HepG2 (cell line): ENCODE measurements around the gene BID. TPM values are rescaled to one million over a fixed set of nuclear protein-coding genes. Genes with fewer than 3 reads are reported as not detected.

Experiments
- ATAC-seq: fragments of 200-7000 bp; cut with Tn5 transposase; 3 replicates; pipeline ENCODE4 v1.9.1; 2020; ENCODE audit warnings: mild to moderate bottlenecking, moderate library complexity
- BruUV-seq: library from RNA; stranded (reverse); fragments of 400-500 nt; replicated peaks from 2 replicates; lab custom pipeline; 2021; lab: Mats Ljungman, UMichigan
- CTCF ChIA-PET: fragments of 300-600 bp; formaldehyde crosslinking; extraction: SDS; loops from one replicate; lab custom pipeline; 2021; ENCODE audit warnings: low total read pairs, inconsistent platforms, low intra/inter-chr PET ratio; lab: Yijun Ruan, JAX
- POLR2A ChIA-PET: fragments of 350-600 bp; sonication (Branson Sonifier 250); formaldehyde crosslinking; loops from one replicate; lab custom pipeline; 2020; ENCODE audit warnings: antibody characterized with exemption, inconsistent platforms; lab: Yijun Ruan, JAX
- DNase-seq: peaks from one replicate; pipeline ENCODE4 v3.0.0-alpha.2; 2015; ENCODE audit warnings: low spot score
- FAIRE-seq: peaks from 3 replicates; lab custom pipeline; 2011; peaks lifted over from hg19 to GRCh38; lab: Jason Lieb, UNC
- H2AFZ ChIP-seq: one replicate; pipeline ENCODE4 v1.6.1; 2011; ENCODE audit warnings: low read length, inconsistent platforms
- H3K27ac ChIP-seq: fragments of 300-600 bp; 3 replicates; pipeline ENCODE4 v1.8.0; 2011; ENCODE audit warnings: mixed run types, mild to moderate bottlenecking, mixed read lengths, low read length, inconsistent platforms; ENCODE audit not compliant: insufficient read depth; ENCODE audit errors: extremely low read length
- H3K27me3 ChIP-seq, 2 experiments: fragments of 200-600 bp in 1 of 2; 2 replicates in 1 of 2; 3 replicates in 1 of 2; pipeline versions ENCODE4 v1.6.0 to v1.8.0; 2011; ENCODE audit warnings: low read length in 2 of 2, mild to moderate bottlenecking in 2 of 2, moderate library complexity in 2 of 2, inconsistent platforms in 1 of 2; ENCODE audit not compliant: insufficient read depth in 2 of 2, control insufficient read depth in 1 of 2
- H3K36me3 ChIP-seq, 2 experiments: fragments of 200-600 bp in 1 of 2; replicated peaks in 1 of 2; 2 replicates in 1 of 2; 3 replicates in 1 of 2; pipeline versions ENCODE4 v1.5.1 to v1.8.0; 2011; ENCODE audit warnings: low read length in 2 of 2, inconsistent platforms in 1 of 2; ENCODE audit not compliant: insufficient read depth in 2 of 2, control insufficient read depth in 1 of 2
- H3K4me1 ChIP-seq: 2 replicates; pipeline ENCODE4 v1.5.1; 2012; ENCODE audit warnings: low read length, inconsistent platforms; ENCODE audit not compliant: insufficient read depth
- H3K4me2 ChIP-seq: 2 replicates; pipeline ENCODE4 v1.6.0; 2011; ENCODE audit warnings: low read depth, low read length, inconsistent platforms
- H3K4me3 ChIP-seq, 3 experiments: fragments of 200-600 bp in 1 of 3; sonication (generic), shearing (Covaris generic) in 1 of 3; replicated peaks in 1 of 3; 2 replicates each; pipeline ENCODE4 v1.5.1; 2011 to 2016; ENCODE audit warnings: low read length in 3 of 3, inconsistent platforms in 2 of 3, low read depth in 2 of 3, mild to moderate bottlenecking in 2 of 3, control low read depth in 1 of 3, mixed read lengths in 1 of 3; ENCODE audit not compliant: insufficient read depth in 1 of 3
- H3K79me2 ChIP-seq: one replicate; pipeline ENCODE4 v1.6.1; 2011; ENCODE audit warnings: low read length, inconsistent platforms; ENCODE audit not compliant: insufficient read depth
- H3K9ac ChIP-seq: 2 replicates; pipeline ENCODE4 v1.6.0; 2011; ENCODE audit warnings: mild to moderate bottlenecking, low read depth, low read length, inconsistent platforms; ENCODE audit not compliant: insufficient read depth
- H3K9me3 ChIP-seq: 2 replicates; pipeline ENCODE4 v1.5.1; 2012; ENCODE audit warnings: mild to moderate bottlenecking, low read length
- H4K20me1 ChIP-seq: 2 replicates; pipeline ENCODE4 v1.6.0; 2011; ENCODE audit warnings: inconsistent platforms, mild to moderate bottlenecking, low read length, moderate library complexity; ENCODE audit not compliant: insufficient read depth
- ATF7 ChIP-seq, 2 experiments: fragments of 450-650 bp in 1 of 2; sonication (generic) in 1 of 2; formaldehyde crosslinking in 1 of 2; IDR thresholded peaks; 2 replicates each; pipeline versions ENCODE4 v1.4.0 to v1.6.1; 2016 to 2020; ENCODE audit warnings: antibody characterized with exemption in 1 of 2, mild to moderate bottlenecking in 1 of 2, missing genetic modification reagents in 1 of 2
- CC2D1A ChIP-seq: sonication (generic); formaldehyde crosslinking; IDR thresholded peaks from 2 replicates; pipeline ENCODE4 v1.8.1; 2023; ENCODE audit warnings: mild to moderate bottlenecking, missing genetic modification reagents
- FOSL1 ChIP-seq: sonication (generic); formaldehyde crosslinking; IDR thresholded peaks from 2 replicates; pipeline ENCODE4 v1.9.0; 2021; ENCODE audit warnings: missing genetic modification reagents, borderline replicate concordance
- HOXA7 ChIP-seq: sonication (generic); formaldehyde crosslinking; IDR thresholded peaks from 2 replicates; pipeline ENCODE4 v1.8.1; 2022; ENCODE audit warnings: mild to moderate bottlenecking, missing genetic modification reagents, moderate library complexity
- NPAS2 ChIP-seq: sonication (generic); formaldehyde crosslinking; IDR thresholded peaks from 2 replicates; pipeline ENCODE4 v1.8.0; 2022; ENCODE audit warnings: mild to moderate bottlenecking, missing genetic modification reagents, borderline replicate concordance
- RAD21 ChIP-seq: fragments of 450-650 bp; formaldehyde crosslinking; IDR thresholded peaks from 2 replicates; pipeline ENCODE4 v1.5.0; 2020; ENCODE audit warnings: mild to moderate bottlenecking
- ZFAT ChIP-seq: sonication (generic); formaldehyde crosslinking; conservative IDR thresholded peaks from 2 replicates; pipeline ENCODE4 v1.8.1; 2023; ENCODE audit warnings: missing genetic modification reagents, inconsistent platforms
- ZMAT3 ChIP-seq: sonication (generic); formaldehyde crosslinking; conservative IDR thresholded peaks from 2 replicates; pipeline ENCODE4 v1.7.0; 2021; ENCODE audit warnings: missing genetic modification reagents
- ZNF501 ChIP-seq: sonication (generic); formaldehyde crosslinking; IDR thresholded peaks from 2 replicates; pipeline ENCODE4 v1.5.1; 2020; ENCODE audit warnings: mild to moderate bottlenecking, moderate library complexity, missing genetic modification reagents
- ZNF558 ChIP-seq: sonication (generic); formaldehyde crosslinking; IDR thresholded peaks from 2 replicates; pipeline ENCODE4 v1.9.0; 2022; ENCODE audit warnings: mild to moderate bottlenecking, missing genetic modification reagents, borderline replicate concordance
- ZNF772 ChIP-seq: sonication (generic); formaldehyde crosslinking; IDR thresholded peaks from 2 replicates; pipeline ENCODE4 v1.5.0; 2020; ENCODE audit warnings: mild to moderate bottlenecking, missing genetic modification reagents
- ZSCAN12 ChIP-seq: sonication (generic); formaldehyde crosslinking; IDR thresholded peaks from 2 replicates; pipeline ENCODE4 v1.9.0; 2021; ENCODE audit warnings: mild to moderate bottlenecking, missing genetic modification reagents
- WGBS: methylation state at CpG from one replicate; pipeline ENCODE4 v1.1.6; 2017; ENCODE audit warnings: low lambda C conversion rate; 5-methylcytosine and 5-hydroxymethylcytosine counted together
- in situ Hi-C: cut with HindIII; loops from 2 replicates; pipeline ENCODE4 v1.10.0; 2017; ENCODE audit warnings: low pct_unique_long_range_greater_than_20kb; ENCODE audit not compliant: extremely low pct_ligation_motif_present
- intact Hi-C: fragments of 100-400 bp; cut with micrococcal nuclease; formaldehyde crosslinking; loops from one replicate; pipeline ENCODE4 v1.10.0; 2022; ENCODE audit not compliant: unreplicated experiment
- polyA plus RNA-seq, 8 experiments: library from polyadenylated mRNA; depleted of rRNA in 3 of 8; stranded (reverse) in 7 of 8; unstranded in 1 of 8; fragments of >200 nt; fragmentation: Illumina TruSeq in 4 of 8; extraction: Trizol in 4 of 8; gene quantifications; 2 replicates each; pipeline versions ENCODE4 v1.2.1 to v1.2.3, GENCODE V29; 2011 to 2016; ENCODE audit warnings: low read depth in 4 of 8, missing spikeins in 1 of 8, mixed read lengths in 1 of 8; ENCODE audit not compliant: insufficient read depth in 1 of 8
- total RNA-seq, 5 experiments: library from RNA; depleted of rRNA; stranded (reverse); fragments of >200 nt; fragmentation: Illumina TruSeq; extraction: Trizol; gene quantifications; 2 replicates each; pipeline ENCODE4 v1.2.3, GENCODE V29; 2016; ENCODE audit warnings: low read depth in 1 of 5
- TF ChIP-seq, protein P1 (sequence below): IDR thresholded peaks from 2 replicates; pipeline ENCODE4 v1.6.1; 2016; ENCODE audit warnings: missing genetic modification reagents, missing compliant biosample characterization
- TF ChIP-seq, protein P2 (sequence below): sonication (generic); formaldehyde crosslinking; IDR thresholded peaks from 2 replicates; pipeline ENCODE4 v1.9.0; 2022; ENCODE audit warnings: missing genetic modification reagents, mild to moderate bottlenecking, borderline replicate concordance
- TF ChIP-seq, protein P3 (sequence below): sonication (generic); formaldehyde crosslinking; IDR thresholded peaks from 2 replicates; pipeline ENCODE4 v1.4.0; 2020; ENCODE audit warnings: missing genetic modification reagents; ENCODE audit errors: not compliant biosample characterization

Gene BID
- total and polyA plus RNA-seq, 2 of the 13 experiments (the other 11 are each of a cell fraction or from before 2014, with no cell fraction given): 35.3 to 51.7 TPM

DNA sequence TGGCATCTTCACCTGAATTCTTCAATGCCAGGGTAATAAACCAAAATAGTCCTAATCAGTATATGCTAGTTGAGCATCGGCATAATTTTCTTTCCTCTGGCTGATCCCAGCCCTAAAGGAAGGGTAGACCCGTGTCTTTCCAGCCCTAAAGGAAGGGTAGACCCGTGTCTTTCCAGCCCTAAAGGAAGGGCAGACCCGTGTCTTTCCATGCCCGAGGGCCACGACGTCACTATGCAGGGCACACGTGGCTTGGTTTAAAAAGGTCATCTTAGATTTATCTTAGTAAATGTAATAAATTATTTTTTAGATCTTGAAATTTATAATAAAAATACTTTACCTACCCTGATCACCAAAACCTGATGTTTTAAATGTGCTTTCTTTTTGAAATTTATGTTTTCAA, 45.5 kb downstream of the BID start:
- POLR2A ChIA-PET: no interaction called here
- intact Hi-C loops (no loop called here), in situ Hi-C loops (no loop called here)
- H4K20me1 ChIP-seq: no peaks in the 10 kb centered on the region
- FAIRE-seq (no peak), ATAC-seq (no peak), DNase-seq (no peak)
- H3K9me3 ChIP-seq: no peaks in the 10 kb centered on the region
- H3K4me1 ChIP-seq: peaks cover 27% of the 10 kb centered on the region
- H3K4me3 ChIP-seq: no peak overlapping the region
- CTCF ChIA-PET: no interaction called here
- H2AFZ ChIP-seq: no peak overlapping the region
- no peak overlapping the region for H3K4me2 ChIP-seq
- H3K9ac ChIP-seq: no peak overlapping the region
- no peak overlapping the region for H3K27ac ChIP-seq
- H3K27me3 ChIP-seq: no peaks in the 10 kb centered on the region
- TF ChIP-seq FOSL1 (CRISPR knock-in tag) (no peak), RAD21 (no peak), ZNF772 (CRISPR knock-in tag) (no peak), ZFAT (CRISPR knock-in tag) (no peak), CC2D1A (CRISPR knock-in tag) (no peak), ATF7 (IDR thresholded peaks at IDR 0.05) (no peak), ATF7 (CRISPR knock-in tag; IDR thresholded peaks at IDR 0.05) (no peak), HOXA7 (CRISPR knock-in tag) (no peak), NPAS2 (CRISPR knock-in tag) (no peak), ZMAT3 (CRISPR knock-in tag) (no peak), ZNF501 (CRISPR knock-in tag) (no peak), ZNF558 (CRISPR knock-in tag) (no peak), ZSCAN12 (CRISPR knock-in tag) (no peak)
- TF ChIP-seq, protein P1, sequence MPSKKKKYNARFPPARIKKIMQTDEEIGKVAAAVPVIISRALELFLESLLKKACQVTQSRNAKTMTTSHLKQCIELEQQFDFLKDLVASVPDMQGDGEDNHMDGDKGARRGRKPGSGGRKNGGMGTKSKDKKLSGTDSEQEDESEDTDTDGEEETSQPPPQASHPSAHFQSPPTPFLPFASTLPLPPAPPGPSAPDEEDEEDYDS (CRISPR knock-in tag): no peak
- TF ChIP-seq, protein P2, sequence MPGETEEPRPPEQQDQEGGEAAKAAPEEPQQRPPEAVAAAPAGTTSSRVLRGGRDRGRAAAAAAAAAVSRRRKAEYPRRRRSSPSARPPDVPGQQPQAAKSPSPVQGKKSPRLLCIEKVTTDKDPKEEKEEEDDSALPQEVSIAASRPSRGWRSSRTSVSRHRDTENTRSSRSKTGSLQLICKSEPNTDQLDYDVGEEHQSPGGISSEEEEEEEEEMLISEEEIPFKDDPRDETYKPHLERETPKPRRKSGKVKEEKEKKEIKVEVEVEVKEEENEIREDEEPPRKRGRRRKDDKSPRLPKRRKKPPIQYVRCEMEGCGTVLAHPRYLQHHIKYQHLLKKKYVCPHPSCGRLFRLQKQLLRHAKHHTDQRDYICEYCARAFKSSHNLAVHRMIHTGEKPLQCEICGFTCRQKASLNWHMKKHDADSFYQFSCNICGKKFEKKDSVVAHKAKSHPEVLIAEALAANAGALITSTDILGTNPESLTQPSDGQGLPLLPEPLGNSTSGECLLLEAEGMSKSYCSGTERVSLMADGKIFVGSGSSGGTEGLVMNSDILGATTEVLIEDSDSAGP: no peak
- TF ChIP-seq, protein P3, sequence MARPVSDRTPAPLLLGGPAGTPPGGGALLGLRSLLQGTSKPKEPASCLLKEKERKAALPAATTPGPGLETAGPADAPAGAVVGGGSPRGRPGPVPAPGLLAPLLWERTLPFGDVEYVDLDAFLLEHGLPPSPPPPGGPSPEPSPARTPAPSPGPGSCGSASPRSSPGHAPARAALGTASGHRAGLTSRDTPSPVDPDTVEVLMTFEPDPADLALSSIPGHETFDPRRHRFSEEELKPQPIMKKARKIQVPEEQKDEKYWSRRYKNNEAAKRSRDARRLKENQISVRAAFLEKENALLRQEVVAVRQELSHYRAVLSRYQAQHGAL (CRISPR knock-in tag): no peak
- H3K36me3 ChIP-seq: peaks cover 10 to 23% of the 10 kb centered on the region in 2 experiments; a peak in 4 of 5 replicates
- WGBS: over 99% methylated on average over 8 of the region's 8 CpGs
- H3K79me2 ChIP-seq: no peaks in the 10 kb centered on the region
- BruUV-seq: no TSS peak
